ENCODE measurements around the gene MYO10.
"Not testable (repeated sequence)": the region's sequence is repeated elsewhere in the genome, so short reads cannot be mapped to it uniquely, and the experiment has no call there.

Gene MYO10

DNA sequence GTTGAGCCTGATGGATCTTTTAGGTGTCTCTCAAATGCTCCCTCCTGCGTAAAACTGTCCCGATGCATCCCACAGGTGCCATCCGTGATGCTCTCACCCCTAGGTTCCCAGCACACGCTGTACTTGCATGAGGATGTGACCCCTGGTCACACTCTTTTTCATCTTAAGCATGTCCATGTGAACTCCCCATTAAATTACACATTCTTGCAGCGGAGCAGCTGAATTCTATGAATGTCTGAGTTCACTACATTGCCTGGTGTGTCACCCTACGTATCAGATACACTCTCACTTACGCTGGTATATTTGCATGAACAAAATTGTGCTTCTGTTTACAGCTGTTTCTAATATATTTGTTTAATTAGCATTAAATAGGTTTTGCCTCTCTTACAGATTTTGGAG lies 214.0 kb downstream of the MYO10 start:
- in situ Hi-C loops (cut with MboI; ENCODE audit: low sequenced_read_pairs) = no loop called here

- in situ Hi-C loops (cut with MboI; ENCODE audit: low sequenced_read_pairs) = no loop called here
Measured at GRCh38 chr5:16721151-16722096, 214.7 kb downstream of the MYO10 start.

- in situ Hi-C loops (cut with MboI; ENCODE audit: low sequenced_read_pairs) = not testable (repeated sequence)
Measured at GRCh38 chr5:16718036-16718435, 218.1 kb downstream of the MYO10 start.

DNA sequence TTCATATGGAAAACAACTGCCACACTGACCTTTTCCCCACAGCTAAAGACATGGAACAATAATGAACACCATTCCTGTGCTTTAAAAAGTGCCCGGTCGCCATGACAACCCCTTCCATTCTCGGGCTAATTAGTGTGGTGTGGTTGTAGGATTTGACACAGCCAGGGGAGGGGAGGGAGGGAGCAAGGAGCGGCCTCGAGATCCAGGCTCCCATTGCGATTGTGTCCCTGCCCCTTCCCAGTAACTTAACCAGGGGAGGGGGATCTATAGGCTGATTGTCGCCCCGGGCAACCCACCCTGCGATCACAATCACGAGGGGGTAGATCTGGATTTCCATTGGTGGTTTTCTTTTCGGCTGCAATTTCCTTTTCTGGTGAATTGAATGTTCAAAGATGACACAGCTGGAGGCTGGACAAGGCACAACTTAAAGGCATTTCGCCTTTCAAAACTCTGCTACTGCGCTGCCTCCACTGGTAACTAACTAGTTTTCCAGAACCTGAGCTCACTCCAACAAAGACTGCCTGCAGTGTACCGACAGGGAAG lies 222.6 kb downstream of the MYO10 start:
- in situ Hi-C loops (cut with MboI; ENCODE audit: low sequenced_read_pairs) = no loop called here

- in situ Hi-C loops (cut with MboI; ENCODE audit: low sequenced_read_pairs) = no loop called here
Measured at GRCh38 chr5:16712620-16713019, 223.5 kb downstream of the MYO10 start.

GRCh38 chr5:16712178-16712577 lies 223.9 kb downstream of the MYO10 start:
- in situ Hi-C loops (cut with MboI; ENCODE audit: low sequenced_read_pairs) = no loop called here

- in situ Hi-C loops (cut with MboI; ENCODE audit: low sequenced_read_pairs) = no loop called here
Measured at GRCh38 chr5:16709691-16710433, 226.2 kb downstream of the MYO10 start.

- in situ Hi-C loops (cut with MboI; ENCODE audit: low sequenced_read_pairs) = no loop called here
Measured at GRCh38 chr5:16707869-16708192, 228.3 kb downstream of the MYO10 start.

- in situ Hi-C loops (cut with MboI; ENCODE audit: low sequenced_read_pairs) = no loop called here
Measured at GRCh38 chr5:16707168-16707868, 228.8 kb downstream of the MYO10 start.

GRCh38 chr5:16704945-16705344 lies 231.1 kb downstream of the MYO10 start:
- in situ Hi-C loops (cut with MboI; ENCODE audit: low sequenced_read_pairs) = no loop called here

DNA sequence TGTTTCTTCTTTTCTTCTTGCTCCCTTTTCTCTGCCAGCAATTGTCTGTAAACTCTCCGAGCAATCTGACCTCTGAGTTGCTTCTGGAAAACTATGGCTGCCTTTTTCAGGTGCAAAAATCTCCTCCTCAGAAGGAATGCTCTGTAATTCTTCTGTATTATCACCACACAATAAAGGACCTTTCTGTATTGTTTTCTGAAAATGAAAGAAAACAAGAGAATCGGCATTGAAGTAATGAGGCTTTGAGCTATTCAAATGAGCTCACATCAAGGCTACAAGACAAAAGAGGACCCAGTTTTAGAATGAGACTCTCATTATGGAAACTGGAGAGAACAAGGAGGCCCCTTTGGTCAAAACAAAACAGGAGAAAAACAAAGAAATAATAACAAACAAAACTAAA lies 233.1 kb downstream of the MYO10 start:
- in situ Hi-C loops (cut with MboI; ENCODE audit: low sequenced_read_pairs) = no loop called here

- in situ Hi-C loops (cut with MboI; ENCODE audit: low sequenced_read_pairs) = no loop called here
Measured at GRCh38 chr5:16701134-16702099, 234.7 kb downstream of the MYO10 start.

GRCh38 chr5:16700081-16700480 lies 236.0 kb downstream of the MYO10 start:
- in situ Hi-C loops (cut with MboI; ENCODE audit: low sequenced_read_pairs) = no loop called here

- in situ Hi-C loops (cut with MboI; ENCODE audit: low sequenced_read_pairs) = no loop called here
Measured at GRCh38 chr5:16695779-16696178, 240.3 kb downstream of the MYO10 start.

GRCh38 chr5:16693879-16694278 lies 242.2 kb downstream of the MYO10 start:
- in situ Hi-C loops (cut with MboI; ENCODE audit: low sequenced_read_pairs) = no loop called here

GRCh38 chr5:16691731-16692130 lies 244.4 kb downstream of the MYO10 start:
- in situ Hi-C loops (cut with MboI; ENCODE audit: low sequenced_read_pairs) = no loop called here

DNA sequence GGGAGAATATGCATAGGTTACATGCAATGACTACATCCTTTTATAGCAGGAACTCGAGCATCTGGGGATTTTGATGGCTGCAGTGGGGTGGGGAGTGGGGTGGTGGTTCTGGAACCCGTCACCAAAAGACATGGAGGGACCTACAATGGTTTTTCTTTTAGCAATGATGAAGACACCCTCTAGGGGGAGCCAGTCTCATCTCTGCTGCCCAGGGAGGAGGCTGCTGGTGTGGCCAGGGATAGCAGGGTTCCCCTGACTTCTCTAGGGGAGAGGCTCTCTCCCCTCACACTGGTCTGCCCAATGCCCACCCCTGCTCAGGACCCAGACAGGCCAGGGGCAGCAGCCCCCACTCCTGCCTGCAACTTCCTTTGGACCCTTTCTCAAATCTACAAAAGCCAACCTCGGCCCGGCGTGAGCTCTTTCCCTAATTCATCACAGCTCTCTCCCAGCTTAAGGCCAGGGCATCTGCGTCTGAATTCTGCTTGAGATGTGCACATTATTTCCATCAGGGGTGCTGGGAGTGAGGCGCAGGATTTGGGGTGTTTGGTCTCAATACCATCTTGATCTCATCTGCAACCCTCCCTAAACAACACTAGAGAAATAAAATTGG lies 245.7 kb downstream of the MYO10 start:
- in situ Hi-C loops (cut with MboI; ENCODE audit: low sequenced_read_pairs) = no loop called here

DNA sequence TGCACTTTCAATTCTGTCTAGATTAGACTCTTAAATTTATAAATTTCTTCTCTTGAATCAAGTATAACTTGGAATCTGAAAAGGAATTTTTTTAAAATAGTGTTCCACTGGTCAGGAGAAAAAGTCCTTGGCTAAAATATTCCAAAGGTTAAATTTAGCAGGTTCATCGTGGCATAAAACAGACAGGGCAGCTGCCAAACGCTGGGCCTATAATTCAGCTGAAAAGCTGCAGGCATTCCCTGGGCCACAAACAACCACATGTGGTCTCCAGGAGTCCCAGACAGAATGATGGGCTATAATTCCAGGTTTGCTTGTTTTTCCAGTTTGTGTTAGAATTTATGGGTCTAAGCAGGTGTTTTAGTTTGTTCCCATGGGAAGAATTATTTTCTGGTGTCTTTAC lies 248.2 kb downstream of the MYO10 start:
- in situ Hi-C loops (cut with MboI; ENCODE audit: low sequenced_read_pairs) = no loop called here

- in situ Hi-C loops (cut with MboI; ENCODE audit: low sequenced_read_pairs) = no loop called here
Measured at GRCh38 chr5:16685069-16685468, 251.0 kb downstream of the MYO10 start.

DNA sequence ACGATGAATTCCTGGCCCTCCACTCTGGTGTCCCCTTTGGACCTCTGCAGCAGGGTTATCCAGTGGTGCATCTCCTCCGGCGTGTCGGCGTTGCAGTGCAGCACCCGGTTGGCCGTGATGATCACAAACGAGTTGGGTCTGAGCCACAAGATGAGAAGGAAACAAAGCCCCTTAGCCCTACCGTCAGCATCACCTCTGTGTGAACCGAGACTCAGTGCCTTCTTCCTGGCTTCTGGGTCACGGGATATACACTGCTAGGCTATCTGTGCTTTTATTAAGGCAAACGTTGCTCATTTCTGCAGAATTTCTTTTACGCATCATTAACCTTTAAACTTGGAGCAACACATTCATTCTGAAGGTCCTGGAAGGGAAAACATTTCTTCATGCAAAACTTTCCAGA lies 254.2 kb downstream of the MYO10 start:
- in situ Hi-C loops (cut with MboI; ENCODE audit: low sequenced_read_pairs) = no loop called here
